T-helper 2 cell treated with Interferon-gamma antibody and Interleukin-4, amounts not matched to agents 100 ng/mL and 5 ng/mL, for 36 hours (primary cell): ENCODE results near the gene ADORA2B. TPM values are rescaled to one million over a fixed set of nuclear protein-coding genes. Genes with fewer than 3 reads are reported as not detected.

Experiments used
- total RNA-seq: library from RNA; stranded (reverse); gene quantifications from 2 replicates; pipeline ENCODE4 v1.2.3, GENCODE V29; 2022

ADORA2B gene
- total RNA-seq, 1 donor from 2014 or later, result 1.00 TPM

Other genes starting within 250 kb of the ADORA2B start
- gene ZNF286A, start 245.4 kb upstream of the ADORA2B start, total RNA-seq, result 22.3 and 22.9 TPM in 2 replicates
- gene TBC1D26, start 212.8 kb upstream of the ADORA2B start, total RNA-seq, result not detected in 2 replicates
- gene ZSWIM7, start 54.6 kb downstream of the ADORA2B start, total RNA-seq, result 11.9 and 12.2 TPM in 2 replicates
- gene TTC19, start 54.7 kb downstream of the ADORA2B start, total RNA-seq, result 31.8 and 33.4 TPM in 2 replicates